Measurements from ENCODE around the gene GNA12. TPM values are rescaled to one million over a fixed set of nuclear protein-coding genes. Genes with fewer than 3 reads are reported as not detected.
"Not testable (repeated sequence)": the region's sequence is repeated elsewhere in the genome, so short reads cannot be mapped to it uniquely, and the experiment has no call there.

Gene GNA12
- total RNA-seq, 4 donors from 2014 or later = 7.6 to 8.4 (median 8.1) TPM

- Histone ChIP-seq H3K27me3 (no peaks in the 10 kb centered on the region), H3K4me3 (no peak overlapping the region), H3K36me3 (no peaks in the 10 kb centered on the region), H3K4me1 (peaks cover 24 to 27% of the 10 kb centered on the region in 2 donors), H3K9me3 (no peaks in the 10 kb centered on the region), H3K27ac (no peak overlapping the region)
- TF ChIP-seq POLR2A (IDR thresholded peaks at IDR 0.05) (no peak), CTCF (IDR thresholded peaks at IDR 0.05 in 4 of 5, conservative IDR thresholded peaks at IDR 0.05 in 1 of 5) (no peak)
- DNase-seq (no peak), ATAC-seq (no peak)
- in situ Hi-C loops (cut with MboI; ENCODE audit: low sequenced_read_pairs in 4 of 4) = no loop called here
- intact Hi-C loops (cut with DNase I; ENCODE audit: low total_unique reads) = no loop called here
These were observed 89.2 kb downstream of the GNA12 start for GRCh38 chr7:2754912-2755311.

GRCh38 chr7:2754086-2754485 is 90.0 kb downstream of the GNA12 start:
- intact Hi-C loops (cut with DNase I; ENCODE audit: low total_unique reads) = no loop called here
- H3K27ac ChIP-seq = no peak overlapping the region
- no peak overlapping the region for H3K4me3 ChIP-seq
- H3K27me3 ChIP-seq = no peaks in the 10 kb centered on the region
- in situ Hi-C loops (cut with MboI; ENCODE audit: low sequenced_read_pairs in 4 of 4) = no loop called here
- no peak for TF ChIP-seq POLR2A (IDR thresholded peaks at IDR 0.05)
- TF ChIP-seq CTCF (IDR thresholded peaks at IDR 0.05 in 4 of 5, conservative IDR thresholded peaks at IDR 0.05 in 1 of 5) = no peak
- no peak for ATAC-seq
- no peaks in the 10 kb centered on the region for H3K36me3 ChIP-seq
- peaks cover 15 to 19% of the 10 kb centered on the region in 2 donors for H3K4me1 ChIP-seq
- no peaks in the 10 kb centered on the region for H3K9me3 ChIP-seq
- DNase-seq = no peak

- H3K9me3 ChIP-seq = no peaks in the 10 kb centered on the region
- no peak for ATAC-seq
- H3K27me3 ChIP-seq = no peaks in the 10 kb centered on the region
- TF ChIP-seq POLR2A (IDR thresholded peaks at IDR 0.05) (no peak), CTCF (IDR thresholded peaks at IDR 0.05 in 4 of 5, conservative IDR thresholded peaks at IDR 0.05 in 1 of 5) (no peak)
- no peak for DNase-seq
- no peak overlapping the region for H3K4me3 ChIP-seq
- intact Hi-C loops (cut with DNase I; ENCODE audit: low total_unique reads) = no loop called here
- peaks cover 7 to 11% of the 10 kb centered on the region in 2 donors for H3K4me1 ChIP-seq
- no peaks in the 10 kb centered on the region for H3K36me3 ChIP-seq
- no peak overlapping the region for H3K27ac ChIP-seq
- in situ Hi-C loops (cut with MboI; ENCODE audit: low sequenced_read_pairs in 4 of 4) = no loop called here
These were observed 91.0 kb downstream of the GNA12 start for GRCh38 chr7:2753148-2753547.

GRCh38 chr7:2751086-2751485 is 93.0 kb downstream of the GNA12 start:
- H3K27ac ChIP-seq = no peak overlapping the region
- no peak overlapping the region for H3K4me3 ChIP-seq
- ATAC-seq (no peak), DNase-seq (no peak)
- H3K36me3 ChIP-seq = no peaks in the 10 kb centered on the region
- no peak for TF ChIP-seq CTCF (IDR thresholded peaks at IDR 0.05 in 4 of 5, conservative IDR thresholded peaks at IDR 0.05 in 1 of 5)
- no peak for TF ChIP-seq POLR2A (IDR thresholded peaks at IDR 0.05)
- H3K4me1 ChIP-seq = no peaks in the 10 kb centered on the region
- in situ Hi-C loops (cut with MboI; ENCODE audit: low sequenced_read_pairs in 4 of 4) (no loop called here), intact Hi-C loops (cut with DNase I; ENCODE audit: low total_unique reads) (no loop called here)
- H3K9me3 ChIP-seq = no peaks in the 10 kb centered on the region
- no peaks in the 10 kb centered on the region for H3K27me3 ChIP-seq

- no peaks in the 10 kb centered on the region for H3K4me1 ChIP-seq
- ATAC-seq = no peak
- in situ Hi-C loops (cut with MboI; ENCODE audit: low sequenced_read_pairs in 4 of 4) = no loop called here
- no peaks in the 10 kb centered on the region for H3K27me3 ChIP-seq
- H3K36me3 ChIP-seq = no peaks in the 10 kb centered on the region
- no peak overlapping the region for H3K27ac ChIP-seq
- DNase-seq = no peak
- intact Hi-C loops (cut with DNase I; ENCODE audit: low total_unique reads) = no loop called here
- H3K9me3 ChIP-seq = no peaks in the 10 kb centered on the region
- no peak overlapping the region for H3K4me3 ChIP-seq
- TF ChIP-seq POLR2A (IDR thresholded peaks at IDR 0.05) (no peak), CTCF (IDR thresholded peaks at IDR 0.05 in 4 of 5, conservative IDR thresholded peaks at IDR 0.05 in 1 of 5) (no peak)
These were observed 94.1 kb downstream of the GNA12 start for GRCh38 chr7:2750004-2750407.

- DNase-seq; H3K27ac ChIP-seq; in situ Hi-C loops (cut with MboI; ENCODE audit: low sequenced_read_pairs in 4 of 4); H3K27me3 ChIP-seq; H3K4me1 ChIP-seq; ATAC-seq; H3K9me3 ChIP-seq; intact Hi-C loops (cut with DNase I; ENCODE audit: low total_unique reads); H3K36me3 ChIP-seq; H3K4me3 ChIP-seq: not testable (repeated sequence)
These were observed 95.4 kb downstream of the GNA12 start for GRCh38 chr7:2748684-2749083.

GRCh38 chr7:2743523-2744185 is 100.5 kb downstream of the GNA12 start:
- H3K4me3 ChIP-seq; H3K27ac ChIP-seq; H3K27me3 ChIP-seq; ATAC-seq; H3K4me1 ChIP-seq; intact Hi-C loops (cut with DNase I; ENCODE audit: low total_unique reads); DNase-seq; in situ Hi-C loops (cut with MboI; ENCODE audit: low sequenced_read_pairs in 4 of 4); H3K9me3 ChIP-seq; H3K36me3 ChIP-seq: not testable (repeated sequence)
